Erythroblast (primary cell): Measurements from ENCODE around the gene CAMSAP1.

Experiments
- GATA1 ChIP-seq: IDR thresholded peaks from 2 replicates; pipeline ENCODE4 v1.6.1; 2011; ENCODE audit warnings: low read depth, mild to moderate bottlenecking, control low read depth, low read length, moderate library complexity
- POLR2A ChIP-seq: IDR thresholded peaks from 2 replicates; pipeline ENCODE4 v1.6.1; 2011; ENCODE audit warnings: mild to moderate bottlenecking, low read length

- TF ChIP-seq POLR2A (no peak), GATA1 (no peak)
These were observed 98.2 kb downstream of the CAMSAP1 start for GRCh38 chr9:135809166-135809565.
